ENCODE data around the gene ZNF746.

Gene ZNF746

GRCh38 chr7:149490083-149490760 lies 7.4 kb downstream of the ZNF746 start:
- DNase-seq (ENCODE audit: low spot score) (no peak), FAIRE-seq (no peak)

- no peak for FAIRE-seq
These were observed 8.1 kb downstream of the ZNF746 start for GRCh38 chr7:149489391-149490024.

GRCh38 chr7:149479568-149479967 lies 18.0 kb downstream of the ZNF746 start:
- no peak for FAIRE-seq
- DNase-seq (ENCODE audit: low spot score): no peak

More at GRCh38 chr7:149489391-149490024, 8.1 kb downstream of the ZNF746 start:
- DNase-seq (ENCODE audit: low spot score): no peak

DNA sequence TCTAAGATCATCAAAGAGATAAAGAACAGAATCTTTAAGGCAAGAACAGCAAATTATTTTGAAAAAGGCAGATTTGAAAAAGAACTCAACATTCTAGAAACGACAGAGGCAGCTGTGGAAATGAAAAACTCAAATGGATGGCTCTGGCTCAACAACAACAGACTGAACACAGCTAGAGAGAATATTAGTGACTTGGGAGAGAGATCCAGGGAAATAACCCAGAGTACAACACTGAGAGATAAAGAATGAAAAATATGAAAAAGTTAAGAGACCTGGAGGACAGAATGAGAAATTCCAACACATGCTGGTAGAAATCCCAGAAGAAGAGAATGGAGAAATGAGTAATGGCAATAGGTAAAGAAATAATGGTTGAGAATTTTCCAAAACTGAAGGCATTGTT lies 18.9 kb downstream of the ZNF746 start:
- FAIRE-seq (no peak), DNase-seq (ENCODE audit: low spot score) (no peak)

DNA sequence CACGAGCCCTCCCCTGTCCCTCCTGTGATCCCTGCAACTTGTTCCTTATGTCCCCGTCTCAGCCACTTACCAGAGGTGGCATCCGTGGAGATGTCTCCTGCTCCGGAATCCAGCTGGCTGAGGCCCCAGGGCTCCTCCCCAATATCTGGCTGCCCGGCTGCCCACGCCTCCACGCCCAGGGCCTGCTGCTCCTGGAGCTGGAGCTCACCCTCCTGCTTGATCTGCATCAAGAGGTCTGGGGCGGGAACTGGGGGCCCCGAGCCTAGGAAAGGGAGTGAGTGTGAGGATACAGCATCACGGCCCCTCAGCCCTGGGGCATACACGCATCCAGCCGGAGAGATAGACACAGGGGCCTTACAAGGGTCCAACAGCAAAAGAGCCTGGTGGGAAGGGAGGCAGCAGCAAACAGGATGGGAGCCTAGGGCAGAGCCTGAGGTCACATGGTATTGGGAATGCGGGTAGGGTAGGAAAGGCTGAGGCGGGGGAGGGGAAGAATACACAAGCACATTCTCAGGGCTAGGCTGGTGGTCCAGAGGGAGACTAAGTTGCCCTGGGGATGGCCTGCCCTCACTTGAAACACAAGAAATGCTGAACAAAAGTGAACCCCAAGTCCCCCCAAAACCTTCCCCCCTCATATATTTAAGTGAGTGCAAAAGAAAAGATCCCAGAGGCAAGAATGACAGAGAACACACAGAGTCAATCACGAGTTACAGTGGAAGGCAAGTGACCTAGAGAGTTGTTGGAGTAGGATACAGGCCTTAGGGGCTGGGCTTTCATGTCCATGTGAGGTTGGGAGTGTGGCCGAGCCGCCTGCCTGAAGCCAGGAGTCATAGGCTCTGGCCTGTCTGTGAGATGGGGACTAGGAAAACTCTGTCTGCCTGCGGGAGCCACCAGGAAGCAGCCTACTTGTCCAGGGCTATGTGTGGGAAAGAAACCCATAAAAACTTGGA lies 19.8 kb downstream of the ZNF746 start:
- DNase-seq (ENCODE audit: low spot score) (no peak), FAIRE-seq (no peak)

- DNase-seq (ENCODE audit: low spot score) (no peak), FAIRE-seq (no peak)
These were observed 20.8 kb downstream of the ZNF746 start for GRCh38 chr7:149476791-149477190.

GRCh38 chr7:149475121-149476045 lies 22.2 kb downstream of the ZNF746 start:
- FAIRE-seq: no peak
- no peak for DNase-seq (ENCODE audit: low spot score)

GRCh38 chr7:149474309-149475120 lies 23.1 kb downstream of the ZNF746 start:
- no peak for DNase-seq (ENCODE audit: low spot score)
- FAIRE-seq: no peak

DNA sequence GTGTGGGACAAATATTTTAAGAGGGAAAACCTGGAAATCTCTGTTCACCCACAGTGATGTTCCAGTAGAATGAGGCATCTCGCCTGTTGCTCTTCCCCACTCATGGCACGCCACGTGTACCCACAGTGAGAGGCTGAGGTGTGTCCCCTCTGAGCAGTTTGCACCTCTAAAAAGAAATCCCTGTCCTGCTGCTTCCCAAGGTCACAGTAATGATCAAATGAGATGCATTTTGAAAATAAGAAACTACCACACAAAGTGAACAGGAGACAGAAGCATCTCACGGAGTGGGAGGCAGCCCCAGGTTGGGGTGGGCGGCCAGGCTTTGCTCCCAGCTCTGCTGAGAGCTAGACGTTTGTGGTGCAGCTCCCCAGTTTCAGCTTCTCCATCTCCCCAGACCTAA lies 24.4 kb downstream of the ZNF746 start:
- DNase-seq (ENCODE audit: low spot score) (no peak), FAIRE-seq (no peak)

GRCh38 chr7:149471289-149471953 lies 26.2 kb downstream of the ZNF746 start:
- no peak for FAIRE-seq

DNA sequence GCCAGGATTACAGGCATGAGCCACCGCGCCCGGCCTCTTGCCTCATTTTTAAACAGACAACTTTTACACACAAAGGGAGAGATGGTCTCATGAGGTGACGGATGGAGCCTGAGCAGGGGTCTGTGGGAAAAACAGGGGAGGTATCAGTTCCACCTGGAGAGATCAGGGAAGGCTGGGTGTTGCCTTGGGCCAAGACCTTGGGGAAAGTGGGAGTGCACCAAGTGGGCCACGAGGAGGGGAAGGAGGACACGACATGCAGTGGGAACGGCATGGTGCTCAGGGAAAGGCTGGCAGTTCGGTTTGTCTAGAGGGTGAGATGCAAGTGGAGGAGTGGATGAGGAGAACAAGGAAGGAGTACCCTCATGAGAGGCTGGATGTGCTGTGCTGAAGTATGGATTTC lies 27.8 kb downstream of the ZNF746 start:
- FAIRE-seq (no peak), DNase-seq (ENCODE audit: low spot score) (no peak)

More at GRCh38 chr7:149471289-149471953, 26.2 kb downstream of the ZNF746 start:
- DNase-seq (ENCODE audit: low spot score): no peak

GRCh38 chr7:149468208-149468607 lies 29.4 kb downstream of the ZNF746 start:
- FAIRE-seq: no peak
- DNase-seq (ENCODE audit: low spot score): no peak

- DNase-seq (ENCODE audit: low spot score): no peak
- no peak for FAIRE-seq
These were observed 30.2 kb downstream of the ZNF746 start for GRCh38 chr7:149467321-149467859.

DNA sequence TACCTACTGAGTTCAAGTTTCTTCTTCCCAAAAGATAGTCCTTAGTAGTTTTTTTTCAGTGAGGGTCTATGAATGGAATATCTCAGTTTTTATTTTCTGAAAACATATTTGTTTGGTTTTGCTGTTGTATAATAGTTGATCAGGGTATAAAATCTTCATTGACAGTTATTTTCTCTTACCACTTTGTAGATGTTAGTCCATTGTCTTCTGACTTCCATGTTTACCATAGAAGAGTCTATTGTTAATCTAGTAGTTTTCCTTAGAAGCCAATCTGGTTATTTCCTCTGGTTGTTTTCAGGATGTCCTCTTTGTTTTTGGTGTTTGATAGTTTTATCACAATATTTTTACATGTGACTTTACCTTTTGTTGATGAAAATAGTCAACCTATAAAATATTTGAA lies 31.2 kb downstream of the ZNF746 start:
- no peak for DNase-seq (ENCODE audit: low spot score)
- no peak for FAIRE-seq

GRCh38 chr7:149463500-149464161 lies 34.0 kb downstream of the ZNF746 start:
- no peak for DNase-seq (ENCODE audit: low spot score)
- no peak for FAIRE-seq

DNA sequence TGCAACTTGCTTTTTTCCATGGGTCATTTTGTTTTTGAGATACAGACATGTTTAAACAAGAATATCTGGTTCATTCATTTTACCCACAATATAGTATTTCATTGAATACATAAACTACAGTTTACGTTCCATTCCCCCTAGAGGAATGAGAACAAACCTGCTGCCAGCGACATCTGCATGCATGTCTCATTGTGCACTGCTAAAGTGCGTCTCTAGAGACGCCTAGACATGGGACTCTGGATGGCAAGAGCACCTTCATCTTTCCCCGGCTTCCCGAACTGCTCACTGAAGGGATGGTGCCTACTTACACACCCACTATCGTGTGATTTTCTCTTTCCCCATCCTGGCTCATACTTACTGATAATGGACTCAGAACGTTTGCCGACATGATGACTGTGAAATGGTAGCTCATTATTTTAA lies 35.5 kb downstream of the ZNF746 start:
- DNase-seq (ENCODE audit: low spot score): no peak
- no peak for FAIRE-seq

DNA sequence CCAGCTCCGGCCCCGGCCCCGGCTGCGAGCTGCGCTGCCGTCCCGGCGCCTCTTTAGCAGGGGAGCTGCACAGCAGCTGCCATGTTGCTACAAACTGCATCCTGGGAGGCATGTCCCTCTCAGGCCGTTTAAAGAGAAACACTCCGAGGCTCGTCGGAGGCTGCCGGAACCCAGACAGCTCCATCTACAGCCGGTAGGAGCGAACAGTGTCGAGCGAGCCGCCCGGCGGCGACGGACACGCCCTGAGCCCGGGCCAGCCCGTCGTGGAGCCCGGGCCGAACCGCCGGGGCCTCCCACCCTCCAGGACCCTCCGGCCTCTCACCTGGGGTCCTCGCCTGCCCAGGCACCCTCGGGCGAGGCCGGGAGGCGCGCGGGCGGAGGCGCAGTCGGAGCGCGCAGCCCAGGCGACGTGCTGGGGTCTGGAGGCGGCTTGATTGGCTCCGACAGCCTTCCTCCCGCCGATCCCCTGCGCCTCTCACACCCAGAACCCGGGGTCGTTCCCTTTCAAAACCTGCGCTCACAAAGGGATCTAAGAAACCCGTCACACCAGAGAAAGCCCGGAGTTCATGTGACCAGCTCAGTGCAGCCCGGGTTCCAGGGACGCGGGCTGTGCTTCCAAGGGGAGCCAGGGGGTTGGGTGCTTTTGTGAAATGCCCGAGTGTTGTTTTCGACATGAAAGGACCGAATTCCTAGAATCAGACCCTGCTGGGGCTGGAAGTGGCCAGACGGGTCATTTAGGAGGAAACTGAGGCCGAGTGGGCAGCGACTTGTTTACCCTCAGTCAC lies 36.9 kb downstream of the ZNF746 start, which contains the start of gene ZNF777:
Gene ZNF777 (minus strand): TSS at position 570 of the 785 bp plus-strand sequence. CDS start 5,040 bp downstream, outside the sequence.
- FAIRE-seq (no peak), DNase-seq (ENCODE audit: low spot score) (peak; percentile 72)

Data from urothelium cell line (cell line).